GM12892 (cell line): Measurements from ENCODE around the gene EXD3.

ENCODE experiments used
- POLR2A ChIP-seq: IDR thresholded peaks from 2 replicates; pipeline ENCODE4 v1.6.1; 2011; ENCODE audit warnings: low read depth, low read length, control low read depth
- TAF1 ChIP-seq: IDR thresholded peaks from 2 replicates; pipeline ENCODE4 v1.6.1; 2011; ENCODE audit warnings: low read depth, mild to moderate bottlenecking, control low read depth, low read length, borderline replicate concordance

DNA sequence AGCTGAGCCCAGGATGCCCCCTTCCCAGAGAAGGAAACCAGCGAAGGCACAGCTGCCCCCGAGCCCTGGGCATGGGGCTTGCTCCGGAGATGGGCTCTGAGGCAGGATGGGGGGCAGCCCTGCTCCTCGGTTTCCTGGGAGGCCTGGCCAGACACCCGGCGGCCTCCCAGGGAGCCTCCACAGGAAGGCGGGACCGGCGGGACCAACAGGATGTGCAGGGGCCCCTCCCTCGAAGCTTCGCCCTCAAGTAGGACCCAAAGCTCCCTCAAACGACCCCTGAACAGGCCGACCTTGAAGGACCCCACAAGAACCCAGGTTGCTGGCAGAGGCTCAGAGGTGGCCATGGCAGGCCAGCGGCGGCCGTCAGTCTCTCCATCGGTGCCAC lies 11.7 kb downstream of the EXD3 start:
- TF ChIP-seq POLR2A, result no peak
- TF ChIP-seq TAF1, result no peak
